Measurements from ENCODE around the gene CETN3. TPM values are rescaled to one million over a fixed set of nuclear protein-coding genes. Genes with fewer than 3 reads are reported as not detected.

CETN3 gene
- total RNA-seq, 1 experiment from 2014 or later = 54.7 TPM

GRCh38 chr5:90418214-90418613 is 8.7 kb upstream of the CETN3 start:
- no peaks in the 10 kb centered on the region for H3K36me3 ChIP-seq (ENCODE audit: insufficient read depth, low read length)
- H4K20me1 ChIP-seq (ENCODE audit: insufficient read depth, low read depth, low read length) = no peaks in the 10 kb centered on the region
- no peak overlapping the region for H3K4me2 ChIP-seq (ENCODE audit: low read depth, low read length, poor library complexity, severe bottlenecking)
- H3K27ac ChIP-seq (ENCODE audit: low read length) = no peak overlapping the region
- no peaks in the 10 kb centered on the region for H3K4me1 ChIP-seq (ENCODE audit: low read length)
- H3K9me2 ChIP-seq (replicated peaks; ENCODE audit: insufficient read depth, low read length) = no peaks in the 10 kb centered on the region
- no peaks in the 10 kb centered on the region for H3K27me3 ChIP-seq (ENCODE audit: low read length)
- no peaks in the 10 kb centered on the region for H3K79me2 ChIP-seq (ENCODE audit: low read length)
- no peak overlapping the region for H3K9ac ChIP-seq (ENCODE audit: low read length)
- H3K4me3 ChIP-seq (ENCODE audit: low read length) = no peak overlapping the region
- no peak for DNase-seq
- H3K9me3 ChIP-seq (ENCODE audit: low read length) = no peaks in the 10 kb centered on the region
- H2AFZ ChIP-seq (ENCODE audit: low read length) = no peak overlapping the region

- Histone ChIP-seq H3K9ac (ENCODE audit: low read length) (peak overlapping the region; percentile 92), H3K27ac (ENCODE audit: low read length) (peak overlapping the region; percentile 58), H3K9me3 (ENCODE audit: low read length) (no peaks in the 10 kb centered on the region), H4K20me1 (ENCODE audit: insufficient read depth, low read depth, low read length) (no peaks in the 10 kb centered on the region), H3K79me2 (ENCODE audit: low read length) (peaks cover 43% of the 10 kb centered on the region), H3K4me3 (ENCODE audit: low read length) (peak overlapping the region; percentile 72), H2AFZ (ENCODE audit: low read length) (peak overlapping the region; percentile 82), H3K9me2 (replicated peaks; ENCODE audit: insufficient read depth, low read length) (no peaks in the 10 kb centered on the region), H3K36me3 (ENCODE audit: insufficient read depth, low read length) (peaks cover 19% of the 10 kb centered on the region; the same call in 1 of the 2 replicates), H3K27me3 (ENCODE audit: low read length) (no peaks in the 10 kb centered on the region), H3K4me1 (ENCODE audit: low read length) (peaks cover 37% of the 10 kb centered on the region), H3K4me2 (ENCODE audit: low read depth, low read length, poor library complexity, severe bottlenecking) (peak overlapping the region; percentile 97)
- peak; percentile 67 for DNase-seq
Measured at GRCh38 chr5:90410178-90410762, 714 bp upstream of the CETN3 start.

- Histone ChIP-seq H3K9ac (ENCODE audit: low read length) (peak overlapping the region; percentile 97), H2AFZ (ENCODE audit: low read length) (peak overlapping the region; percentile 82; the same call in 1 of the 2 replicates), H3K27me3 (ENCODE audit: low read length) (no peaks in the 10 kb centered on the region), H3K4me2 (ENCODE audit: low read depth, low read length, poor library complexity, severe bottlenecking) (peak overlapping the region; percentile 74), H3K9me2 (replicated peaks; ENCODE audit: insufficient read depth, low read length) (no peaks in the 10 kb centered on the region), H3K4me3 (ENCODE audit: low read length) (peak overlapping the region; percentile 92), H3K4me1 (ENCODE audit: low read length) (peaks cover 37% of the 10 kb centered on the region), H3K27ac (ENCODE audit: low read length) (peak overlapping the region; percentile 91), H3K79me2 (ENCODE audit: low read length) (peaks cover 56% of the 10 kb centered on the region), H3K36me3 (ENCODE audit: insufficient read depth, low read length) (peaks cover 32% of the 10 kb centered on the region; the same call in 1 of the 2 replicates), H4K20me1 (ENCODE audit: insufficient read depth, low read depth, low read length) (no peaks in the 10 kb centered on the region), H3K9me3 (ENCODE audit: low read length) (no peaks in the 10 kb centered on the region)
- DNase-seq = peak; percentile 43
Measured at GRCh38 chr5:90408571-90409317, 812 bp downstream of the CETN3 start.

- no peaks in the 10 kb centered on the region for H3K27me3 ChIP-seq (ENCODE audit: low read length)
- peaks cover 73% of the 10 kb centered on the region for H3K79me2 ChIP-seq (ENCODE audit: low read length)
Measured at GRCh38 chr5:90406466-90406865, 3.1 kb downstream of the CETN3 start.

GRCh38 chr5:90402521-90403255 is 6.9 kb downstream of the CETN3 start:
- Histone ChIP-seq H3K27ac (ENCODE audit: low read length) (no peak overlapping the region), H3K9ac (ENCODE audit: low read length) (no peak overlapping the region), H3K36me3 (ENCODE audit: insufficient read depth, low read length) (peaks cover 60% of the 10 kb centered on the region; the same call in 1 of the 2 replicates), H3K9me2 (replicated peaks; ENCODE audit: insufficient read depth, low read length) (no peaks in the 10 kb centered on the region), H3K4me2 (ENCODE audit: low read depth, low read length, poor library complexity, severe bottlenecking) (no peak overlapping the region), H3K4me1 (ENCODE audit: low read length) (peaks cover 20% of the 10 kb centered on the region), H3K79me2 (ENCODE audit: low read length) (peaks cover 63% of the 10 kb centered on the region), H3K9me3 (ENCODE audit: low read length) (no peaks in the 10 kb centered on the region), H2AFZ (ENCODE audit: low read length) (no peak overlapping the region), H3K27me3 (ENCODE audit: low read length) (no peaks in the 10 kb centered on the region), H3K4me3 (ENCODE audit: low read length) (no peak overlapping the region), H4K20me1 (ENCODE audit: insufficient read depth, low read depth, low read length) (no peaks in the 10 kb centered on the region)
- no peak for DNase-seq

More at GRCh38 chr5:90406466-90406865, 3.1 kb downstream of the CETN3 start:
- Histone ChIP-seq H2AFZ (ENCODE audit: low read length) (no peak overlapping the region), H3K9me2 (replicated peaks; ENCODE audit: insufficient read depth, low read length) (no peaks in the 10 kb centered on the region), H3K9me3 (ENCODE audit: low read length) (no peaks in the 10 kb centered on the region), H3K36me3 (ENCODE audit: insufficient read depth, low read length) (peaks cover 43% of the 10 kb centered on the region; the same call in 1 of the 2 replicates), H4K20me1 (ENCODE audit: insufficient read depth, low read depth, low read length) (no peaks in the 10 kb centered on the region), H3K4me1 (ENCODE audit: low read length) (peaks cover 37% of the 10 kb centered on the region), H3K4me2 (ENCODE audit: low read depth, low read length, poor library complexity, severe bottlenecking) (peak overlapping the region; percentile 74), H3K9ac (ENCODE audit: low read length) (no peak overlapping the region), H3K27ac (ENCODE audit: low read length) (no peak overlapping the region), H3K4me3 (ENCODE audit: low read length) (no peak overlapping the region)
- no peak for DNase-seq

- H3K4me1 ChIP-seq (ENCODE audit: low read length) = no peaks in the 10 kb centered on the region
- H3K9me3 ChIP-seq (ENCODE audit: low read length) = no peaks in the 10 kb centered on the region
- H4K20me1 ChIP-seq (ENCODE audit: insufficient read depth, low read depth, low read length) = no peaks in the 10 kb centered on the region
- peaks cover 50% of the 10 kb centered on the region; the same call in 1 of the 2 replicates for H3K36me3 ChIP-seq (ENCODE audit: insufficient read depth, low read length)
- no peak overlapping the region for H3K27ac ChIP-seq (ENCODE audit: low read length)
- no peak overlapping the region for H3K9ac ChIP-seq (ENCODE audit: low read length)
- H3K4me2 ChIP-seq (ENCODE audit: low read depth, low read length, poor library complexity, severe bottlenecking) = no peak overlapping the region
- peaks cover 31% of the 10 kb centered on the region for H3K79me2 ChIP-seq (ENCODE audit: low read length)
- no peaks in the 10 kb centered on the region for H3K27me3 ChIP-seq (ENCODE audit: low read length)
- H3K4me3 ChIP-seq (ENCODE audit: low read length) = no peak overlapping the region
- no peaks in the 10 kb centered on the region for H3K9me2 ChIP-seq (replicated peaks; ENCODE audit: insufficient read depth, low read length)
- DNase-seq = no peak
- no peak overlapping the region for H2AFZ ChIP-seq (ENCODE audit: low read length)
Measured at GRCh38 chr5:90399251-90399650, 10.3 kb downstream of the CETN3 start.

- Histone ChIP-seq H3K27me3 (ENCODE audit: low read length) (no peaks in the 10 kb centered on the region), H3K4me3 (ENCODE audit: low read length) (no peak overlapping the region), H3K9me2 (replicated peaks; ENCODE audit: insufficient read depth, low read length) (no peaks in the 10 kb centered on the region), H3K79me2 (ENCODE audit: low read length) (peaks cover 27% of the 10 kb centered on the region), H3K36me3 (ENCODE audit: insufficient read depth, low read length) (peaks cover 51% of the 10 kb centered on the region), H3K4me1 (ENCODE audit: low read length) (no peaks in the 10 kb centered on the region), H3K9me3 (ENCODE audit: low read length) (no peaks in the 10 kb centered on the region), H3K27ac (ENCODE audit: low read length) (no peak overlapping the region), H3K4me2 (ENCODE audit: low read depth, low read length, poor library complexity, severe bottlenecking) (no peak overlapping the region), H3K9ac (ENCODE audit: low read length) (no peak overlapping the region), H4K20me1 (ENCODE audit: insufficient read depth, low read depth, low read length) (no peaks in the 10 kb centered on the region), H2AFZ (ENCODE audit: low read length) (no peak overlapping the region)
- no peak for DNase-seq
Measured at GRCh38 chr5:90398726-90399125, 10.8 kb downstream of the CETN3 start.

GRCh38 chr5:90395005-90395404 is 14.6 kb downstream of the CETN3 start:
- no peak for DNase-seq
- H3K27me3 ChIP-seq (ENCODE audit: low read length) = no peaks in the 10 kb centered on the region
- H3K4me2 ChIP-seq (ENCODE audit: low read depth, low read length, poor library complexity, severe bottlenecking) = no peak overlapping the region
- H3K9ac ChIP-seq (ENCODE audit: low read length) = no peak overlapping the region
- no peak overlapping the region for H2AFZ ChIP-seq (ENCODE audit: low read length)
- no peaks in the 10 kb centered on the region for H4K20me1 ChIP-seq (ENCODE audit: insufficient read depth, low read depth, low read length)
- peaks cover 46% of the 10 kb centered on the region for H3K36me3 ChIP-seq (ENCODE audit: insufficient read depth, low read length)
- H3K9me2 ChIP-seq (replicated peaks; ENCODE audit: insufficient read depth, low read length) = no peaks in the 10 kb centered on the region
- H3K4me3 ChIP-seq (ENCODE audit: low read length) = no peak overlapping the region
- no peak overlapping the region for H3K27ac ChIP-seq (ENCODE audit: low read length)
- no peaks in the 10 kb centered on the region for H3K4me1 ChIP-seq (ENCODE audit: low read length)
- H3K9me3 ChIP-seq (ENCODE audit: low read length) = no peaks in the 10 kb centered on the region
- no peaks in the 10 kb centered on the region; the same call in 1 of the 2 replicates for H3K79me2 ChIP-seq (ENCODE audit: low read length)
